Body of pancreas (tissue), 4 donors: Measurements from ENCODE around the gene MSTN.
"Not testable (repeated sequence)": the region's sequence is repeated elsewhere in the genome, so short reads cannot be mapped to it uniquely, and the experiment has no call there.

ENCODE experiments used
- POLR2A ChIP-seq, 3 donors: fragments of 450-650 bp; IDR thresholded peaks; one replicate each; pipeline ENCODE4 v1.6.1; 2016; ENCODE audit warnings: antibody characterized with exemption in 3 of 3, mild to moderate bottlenecking in 2 of 3
- TF ChIP-seq, protein P1 (sequence below), 7 experiments: fragments of 450-650 bp in 4 of 7; fragments of 200-600 bp in 3 of 7; sonication (generic) in 3 of 7; IDR thresholded peaks; one replicate each; pipeline ENCODE4 v1.5.1; 2016 to 2019; ENCODE audit warnings: antibody characterized with exemption in 7 of 7

GRCh38 chr2:190034417-190034816 is 28.1 kb downstream of the MSTN start:
- TF ChIP-seq, protein P1, sequence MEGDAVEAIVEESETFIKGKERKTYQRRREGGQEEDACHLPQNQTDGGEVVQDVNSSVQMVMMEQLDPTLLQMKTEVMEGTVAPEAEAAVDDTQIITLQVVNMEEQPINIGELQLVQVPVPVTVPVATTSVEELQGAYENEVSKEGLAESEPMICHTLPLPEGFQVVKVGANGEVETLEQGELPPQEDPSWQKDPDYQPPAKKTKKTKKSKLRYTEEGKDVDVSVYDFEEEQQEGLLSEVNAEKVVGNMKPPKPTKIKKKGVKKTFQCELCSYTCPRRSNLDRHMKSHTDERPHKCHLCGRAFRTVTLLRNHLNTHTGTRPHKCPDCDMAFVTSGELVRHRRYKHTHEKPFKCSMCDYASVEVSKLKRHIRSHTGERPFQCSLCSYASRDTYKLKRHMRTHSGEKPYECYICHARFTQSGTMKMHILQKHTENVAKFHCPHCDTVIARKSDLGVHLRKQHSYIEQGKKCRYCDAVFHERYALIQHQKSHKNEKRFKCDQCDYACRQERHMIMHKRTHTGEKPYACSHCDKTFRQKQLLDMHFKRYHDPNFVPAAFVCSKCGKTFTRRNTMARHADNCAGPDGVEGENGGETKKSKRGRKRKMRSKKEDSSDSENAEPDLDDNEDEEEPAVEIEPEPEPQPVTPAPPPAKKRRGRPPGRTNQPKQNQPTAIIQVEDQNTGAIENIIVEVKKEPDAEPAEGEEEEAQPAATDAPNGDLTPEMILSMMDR (IDR thresholded peaks at IDR 0.05) = not testable (repeated sequence)
- not testable (repeated sequence) for TF ChIP-seq POLR2A (IDR thresholded peaks at IDR 0.05)
